ENCODE results near the gene TRIM14.

- TF ChIP-seq TAF1 (IDR thresholded peaks at IDR 0.05; ENCODE audit: low read depth, low read length) (no peak), PAX5 (IDR thresholded peaks at IDR 0.05; ENCODE audit: insufficient read depth, low read length, severe bottlenecking) (no peak)
These were observed 96.6 kb downstream of the TRIM14 start for GRCh38 chr9:98022447-98022846.

Data from GM12891 (cell line).